MM.1S (cell line): Measurements from ENCODE around the gene GJA10.

ENCODE experiments used
- CTCF ChIP-seq: fragments of 300-600 bp; sonication (generic); IDR thresholded peaks from 2 replicates; pipeline ENCODE4 v1.5.1; 2016; ENCODE audit warnings: antibody characterized with exemption, low read length, mixed read lengths
- EZH2 ChIP-seq: fragments of 300-600 bp; sonication (generic); optimal IDR thresholded peaks from 2 replicates; pipeline ENCODE3; 2017; ENCODE audit warnings: low read depth, mild to moderate bottlenecking, antibody characterized with exemption, low read length, mixed read lengths
- EZH2phosphoT487 ChIP-seq: fragments of 300-600 bp; sonication (generic); IDR thresholded peaks from 2 replicates; pipeline ENCODE4 v1.6.1; 2018; ENCODE audit warnings: antibody characterized with exemption, low read length

- no peak for TF ChIP-seq CTCF
- no peak for TF ChIP-seq EZH2phosphoT487
- TF ChIP-seq EZH2: no peak
Measured at GRCh38 chr6:89939144-89939543, 44.9 kb downstream of the GJA10 start.
